Ovary (tissue), 9 donors: Measurements from ENCODE around the gene LSMEM2. TPM values are rescaled to one million over a fixed set of nuclear protein-coding genes. Genes with fewer than 3 reads are reported as not detected.
"Not testable (repeated sequence)": the region's sequence is repeated elsewhere in the genome, so short reads cannot be mapped to it uniquely, and the experiment has no call there.

Experiments used
- DNase-seq, 5 donors: peaks; one replicate each; pipeline ENCODE4 v3.0.0-alpha.2; 2019 to 2020
- H3K27ac ChIP-seq, 2 donors: fragments of 200-600 bp; one replicate each; pipeline versions ENCODE4 v1.5.1 to v1.8.0; 2019 to 2022
- H3K27me3 ChIP-seq: fragments of 200-600 bp; one replicate; pipeline ENCODE4 v1.8.0; 2022
- H3K36me3 ChIP-seq: fragments of 200-600 bp; sonication (generic); one replicate; pipeline ENCODE4 v1.5.1; 2019
- H3K4me1 ChIP-seq: one replicate; pipeline ENCODE4 v1.8.1; 2013; ENCODE audit warnings: mild to moderate bottlenecking, moderate library complexity; ENCODE audit not compliant: insufficient read depth
- H3K4me3 ChIP-seq: fragments of 200-600 bp; sonication (generic); one replicate; pipeline ENCODE4 v1.5.1; 2017
- H3K9me3 ChIP-seq, 2 donors: fragments of 200-600 bp in 1 of 2; sonication (generic) in 1 of 2; one replicate each; pipeline versions ENCODE4 v1.5.1 to v1.8.1; 2013 to 2019; ENCODE audit warnings: mild to moderate bottlenecking in 1 of 2, moderate library complexity in 1 of 2
- CTCF ChIP-seq, 3 donors: fragments of 450-650 bp in 2 of 3; fragments of 200-600 bp in 1 of 3; IDR thresholded peaks; one replicate each; pipeline versions ENCODE4 v1.5.1 to v1.8.0; 2016 to 2022; ENCODE audit warnings: antibody characterized with exemption in 3 of 3, mild to moderate bottlenecking in 1 of 3
- EP300 ChIP-seq: sonication (generic); formaldehyde crosslinking; IDR thresholded peaks from one replicate; pipeline ENCODE4 v1.6.1; 2017; ENCODE audit warnings: antibody characterized with exemption
- POLR2A ChIP-seq: fragments of 450-650 bp; IDR thresholded peaks from one replicate; pipeline ENCODE4 v1.6.1; 2017; ENCODE audit warnings: antibody characterized with exemption, mild to moderate bottlenecking, moderate library complexity
- WGBS, 3 donors: extraction: QIAGEN DNeasy Blood & Tissue Kit in 1 of 3; methylation state at CpG; one replicate each; pipeline versions ENCODE4 v1.1.5 to v1.1.7; 2013 to 2017; 5-methylcytosine and 5-hydroxymethylcytosine counted together
- intact Hi-C, 4 donors: fragments of 100-400 bp; cut with DNase I; formaldehyde crosslinking; loops; one replicate each; pipeline versions ENCODE4 v1.11.0 to v1.15.1; 2022 to 2023
- polyA plus RNA-seq, 2 donors: library from polyadenylated mRNA; stranded (reverse); fragments of 200-250 nt in 1 of 2; fragments of 350-450 nt in 1 of 2; fragmentation: Illumina TruSeq in 1 of 2; extraction: RNeasy Lipid Tissue Mini Kit (QIAGEN cat#74804) in 1 of 2; gene quantifications; one replicate each; pipeline ENCODE4 v1.2.3, GENCODE V29; 2013 to 2014
- total RNA-seq, 7 donors: library from RNA; depleted of rRNA in 2 of 7; stranded (reverse); fragments of >200 nt in 2 of 7; fragmentation: NEBNext Ultra II Directional in 3 of 7; extraction: Animal tissue kit (Norgen Biotek cat#: 25700) in 3 of 7; gene quantifications; one replicate each; pipeline versions ENCODE4 v1.1.0 to v1.2.4, GENCODE V29; 2016 to 2023
- donor health status: DM: no; HTN: no; CAD: no; lungs with moderate emphysema.
- donor health status: DM: no; HTN: no; CAD: no.
- donor health status: Bipolar disorder and iron deficiency.
- donor health status: DM: yes; HTN: yes; CAD: no.
- donor health status: DM: no; HTN: no; CAD: no.
- donor health status: DM: yes; HTN: yes; CAD: no.

LSMEM2 gene
- total and polyA plus RNA-seq, 9 donors = 0.42 to 1.4 (median 0.76) TPM; not detected in 2

GRCh38 chr3:50302095-50303012, 23.5 kb downstream of the LSMEM2 start:
- H3K9me3 ChIP-seq = no peaks in the 10 kb centered on the region
- WGBS, 3 donors = 85 to 88% (median 87%) methylated on average over 32 of the region's 32 CpGs
- DNase-seq = peak in 2 of 5 donors; percentile 47 to 49
- H3K4me1 ChIP-seq = peaks cover 13% of the 10 kb centered on the region
- H3K27me3 ChIP-seq = no peaks in the 10 kb centered on the region
- TF ChIP-seq POLR2A (no peak), CTCF (IDR thresholded peaks at IDR 0.05) (no peak), EP300 (no peak)
- no peak overlapping the region for H3K4me3 ChIP-seq
- intact Hi-C loops = loop anchor here in 1 of 4 donors (2.0 kb wide), 1 partner anchor 18 kb away; no protein-coding TSS in a partner anchor
- H3K27ac ChIP-seq = peak overlapping the region; percentile 45 to 60
- no peaks in the 10 kb centered on the region for H3K36me3 ChIP-seq

- H3K9me3 ChIP-seq = no peaks in the 10 kb centered on the region
- no peak within 1 kb of the TSS for H3K4me3 ChIP-seq
- peaks cover 13% of the 10 kb centered on the region for H3K4me1 ChIP-seq
- no peaks in the 10 kb centered on the region for H3K27me3 ChIP-seq
- intact Hi-C loops = loop anchor here in 1 of 4 donors (2.0 kb wide), 1 partner anchor 18 kb away; no protein-coding TSS in a partner anchor
- peak; percentile 63 to 80 (median 69) for DNase-seq
- H3K36me3 ChIP-seq = no peaks in the 10 kb centered on the region
- TF ChIP-seq EP300 = no peak
- WGBS, 3 donors = 48 to 54% (median 53%) methylated on average over 12 to 14 of the region's 14 CpGs
- H3K27ac ChIP-seq = peak within 1 kb of the TSS; percentile 45 to 60
Observed at GRCh38 chr3:50303013-50303815, 24.3 kb downstream of the LSMEM2 start, which contains the start of gene HYAL1. Gene HYAL1, minus strand, starts transcription at chr3:50303574. Its CDS starts 618 bp downstream, at chr3:50302956.

- Histone ChIP-seq H3K27ac (no peak overlapping the region), H3K27me3 (no peaks in the 10 kb centered on the region), H3K4me3 (no peak overlapping the region), H3K36me3 (no peaks in the 10 kb centered on the region), H3K9me3 (no peaks in the 10 kb centered on the region), H3K4me1 (peaks cover 10% of the 10 kb centered on the region)
- DNase-seq = no peak
- no peak for TF ChIP-seq POLR2A
- no peak for TF ChIP-seq EP300
- no peak for TF ChIP-seq CTCF (IDR thresholded peaks at IDR 0.05)
- intact Hi-C loops = no loop called here
Observed at GRCh38 chr3:50304601-50305000, 25.7 kb downstream of the LSMEM2 start.

- DNase-seq, H3K4me1 ChIP-seq, H3K4me3 ChIP-seq, H3K27ac ChIP-seq, H3K36me3 ChIP-seq, H3K27me3 ChIP-seq, H3K9me3 ChIP-seq, intact Hi-C loops: not testable (repeated sequence)
- 92 to 100% (median 94%) methylated on average over 1 to 32 of the region's 32 CpGs for WGBS, 3 donors
Observed at GRCh38 chr3:50312041-50312440, 33.2 kb downstream of the LSMEM2 start.

- Histone ChIP-seq H3K36me3 (no peaks in the 10 kb centered on the region), H3K27ac (no peak overlapping the region), H3K9me3 (no peaks in the 10 kb centered on the region), H3K27me3 (no peaks in the 10 kb centered on the region), H3K4me3 (no peak overlapping the region), H3K4me1 (peaks cover 5% of the 10 kb centered on the region)
- intact Hi-C loops = no loop called here
- DNase-seq = no peak
- WGBS, 3 donors = 79 to 82% (median 81%) methylated on average over 3 of the region's 3 CpGs
- TF ChIP-seq EP300 (no peak), POLR2A (no peak), CTCF (IDR thresholded peaks at IDR 0.05) (no peak)
Observed at GRCh38 chr3:50314342-50314741, 35.5 kb downstream of the LSMEM2 start.
